GM18499 (cell line): ENCODE data around the gene ASCL5.

ENCODE experiments used
- ATAC-seq: cut with Tn5 transposase; IDR thresholded peaks from one replicate; pipeline ENCODE4 v1.9.1; 2021; ENCODE audit warnings: moderate number of reproducible peaks; ENCODE audit not compliant: insufficient read depth, unreplicated experiment

ASCL5 gene

DNA sequence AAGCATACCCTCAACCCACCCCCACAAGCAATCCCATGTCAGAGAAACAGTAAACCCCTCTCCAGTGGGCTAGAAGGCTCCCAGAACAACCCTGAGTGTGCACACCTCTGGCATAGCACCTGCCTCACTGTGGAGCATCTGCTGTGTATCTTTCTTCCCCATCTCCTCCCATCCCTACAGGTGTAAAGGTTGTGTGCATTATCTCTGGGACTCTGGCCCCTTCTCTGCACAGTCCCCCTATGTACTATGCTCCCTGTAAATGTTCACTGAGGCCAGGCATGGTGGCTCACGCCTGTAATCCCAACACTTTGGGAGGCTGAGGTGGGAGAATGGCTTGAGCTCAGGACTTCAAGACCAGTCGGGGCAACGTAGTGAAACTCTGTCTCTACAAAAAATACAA is 14.1 kb downstream of the ASCL5 start:
- no peak for ATAC-seq

DNA sequence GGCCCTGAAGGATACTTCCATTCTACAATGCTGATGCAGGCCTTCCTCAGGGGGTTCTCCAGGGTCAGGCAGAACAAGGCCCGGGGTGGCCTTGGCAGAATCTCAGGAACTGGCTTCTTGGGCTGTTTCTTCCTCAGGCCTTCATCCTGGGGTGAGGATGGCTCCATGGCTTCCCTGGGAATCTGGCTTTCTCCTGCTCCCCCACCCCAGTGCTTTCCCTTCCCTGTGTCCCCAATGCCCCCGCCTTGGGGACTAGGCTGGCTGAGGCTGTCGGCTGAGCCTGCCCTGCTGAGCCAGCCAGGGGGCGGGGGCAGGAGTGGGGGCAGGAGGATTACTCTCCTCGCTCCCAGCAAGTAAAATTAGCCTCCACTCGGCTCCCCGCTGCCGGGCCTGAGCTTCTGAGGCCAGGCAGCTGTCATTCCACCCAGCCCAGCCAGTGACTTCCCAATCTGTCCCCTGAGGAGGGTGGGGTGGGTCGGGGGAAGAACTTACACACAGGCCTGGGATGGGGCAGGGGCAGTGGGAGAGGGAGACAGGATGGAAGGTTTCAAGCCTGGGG is 14.7 kb downstream of the ASCL5 start, which contains the start of gene CACNA1S:
CACNA1S (minus strand) TSS at position 254 of the 559 bp plus-strand sequence; CDS start at position 167, 87 bp downstream.
- no peak for ATAC-seq

DNA sequence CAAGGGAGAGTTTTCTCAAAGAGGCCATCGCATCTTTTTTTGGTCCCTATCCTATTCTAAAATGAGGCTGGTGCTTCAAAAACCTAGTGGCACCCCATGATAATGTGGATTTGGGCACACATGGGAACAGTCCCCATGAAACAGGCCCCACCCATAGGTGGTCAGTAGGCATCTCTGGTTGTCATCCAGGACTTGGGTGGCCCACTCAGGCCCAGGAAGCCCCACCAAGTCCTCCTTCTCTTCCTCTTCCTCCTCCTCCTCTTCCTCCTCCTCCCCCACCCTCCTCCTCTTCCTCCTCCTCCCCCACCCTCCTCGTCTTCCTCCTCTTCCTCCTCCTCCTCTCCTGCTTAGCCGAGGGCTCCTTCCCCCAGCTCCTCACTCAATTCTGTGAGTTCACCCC is 15.3 kb downstream of the ASCL5 start:
- no peak for ATAC-seq

DNA sequence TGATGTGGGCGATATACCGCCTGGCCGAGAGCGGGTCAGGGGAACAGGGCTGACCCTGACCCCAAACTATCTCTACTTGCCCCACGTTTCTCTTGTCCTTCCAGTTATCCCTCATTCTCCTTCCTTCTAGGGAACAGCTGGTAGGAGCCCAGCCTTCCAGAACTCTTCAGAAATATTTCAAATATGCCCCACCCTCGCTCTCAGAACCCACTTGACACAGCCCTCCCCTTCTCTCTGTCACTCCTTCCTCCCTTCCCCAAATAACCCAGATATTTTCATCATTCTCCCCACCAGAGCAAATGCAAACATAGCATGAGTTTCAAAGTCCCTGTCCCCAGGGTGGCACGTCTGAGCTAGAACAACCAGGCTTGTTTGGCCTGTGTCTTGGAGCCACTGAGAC is 15.8 kb downstream of the ASCL5 start:
- ATAC-seq: no peak

DNA sequence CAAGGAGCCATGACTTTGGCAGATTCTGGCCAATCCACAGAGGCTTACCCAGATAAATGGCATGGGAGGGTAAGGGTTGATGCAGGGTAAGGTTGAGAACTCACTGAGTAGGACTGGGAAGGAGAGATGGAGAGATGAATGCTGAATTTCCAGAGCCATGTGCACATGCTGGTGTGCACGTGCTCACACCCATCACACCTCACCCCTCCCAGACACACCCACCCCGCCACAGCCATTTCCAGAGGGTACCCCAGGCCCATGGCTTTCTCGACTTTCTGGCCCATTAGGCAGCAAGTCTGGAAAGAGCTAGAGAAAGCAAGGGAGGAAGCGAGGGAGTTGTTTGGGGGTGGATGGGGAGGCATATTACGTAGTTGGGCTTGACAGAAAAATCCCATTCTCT is 16.4 kb downstream of the ASCL5 start:
- no peak for ATAC-seq

DNA sequence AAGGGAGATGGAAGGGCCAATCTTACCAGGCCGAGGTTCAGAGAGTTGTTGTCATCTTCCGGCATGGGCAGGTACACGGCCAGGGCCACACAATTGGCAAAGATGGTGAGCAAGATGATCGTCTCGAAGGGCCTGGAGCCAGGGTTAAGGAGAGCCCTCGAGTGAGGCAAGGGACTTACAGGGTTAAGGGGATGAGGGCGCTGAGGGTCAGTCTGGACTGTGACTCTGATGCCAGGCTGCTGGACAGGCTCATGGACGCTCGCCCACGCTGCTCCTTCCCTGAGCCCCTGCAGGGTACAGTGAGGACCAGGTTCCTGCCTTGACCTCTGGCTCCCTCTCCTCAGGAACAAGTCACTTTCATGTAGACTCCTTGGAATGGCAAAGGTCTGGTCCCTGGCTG is 16.8 kb downstream of the ASCL5 start:
- ATAC-seq: no peak

DNA sequence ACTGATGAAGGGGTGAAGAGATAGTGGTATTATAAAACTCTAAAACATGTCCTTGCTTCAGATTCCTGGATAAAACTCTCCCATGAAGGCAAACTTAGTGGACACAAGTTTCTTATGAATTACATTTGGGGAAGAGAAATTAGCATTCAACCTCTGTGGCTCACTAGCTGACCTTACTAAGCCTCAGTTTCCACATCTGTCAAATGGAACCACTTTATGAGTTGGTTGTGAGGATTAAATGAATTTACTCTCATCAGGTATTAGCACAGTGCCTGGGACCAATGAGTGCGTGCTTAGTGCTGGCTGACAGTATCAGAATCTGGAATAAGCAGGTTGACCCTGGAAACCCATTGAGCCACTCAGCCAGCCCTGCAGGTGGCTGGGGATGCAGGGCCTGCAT is 17.3 kb downstream of the ASCL5 start:
- no peak for ATAC-seq

DNA sequence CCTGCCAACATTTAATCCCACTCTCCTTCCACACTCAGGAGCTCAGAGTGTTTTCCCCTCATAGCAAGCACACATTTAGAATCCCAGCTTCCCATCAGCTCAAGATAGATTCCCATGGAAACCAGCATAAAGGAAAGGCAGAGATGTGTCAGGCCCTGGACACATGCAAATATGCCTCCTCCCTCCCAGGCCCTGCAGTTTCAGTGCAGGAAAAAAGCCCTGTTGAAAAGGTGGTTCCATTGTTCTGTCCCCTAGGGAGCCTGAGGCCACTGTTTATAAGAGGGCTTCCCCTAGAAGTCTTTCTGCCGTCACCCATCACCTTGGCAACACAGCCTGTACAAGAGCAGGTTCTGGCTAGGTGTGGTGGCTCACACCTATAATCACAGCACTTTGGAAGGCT is 18.4 kb downstream of the ASCL5 start:
- no peak for ATAC-seq

DNA sequence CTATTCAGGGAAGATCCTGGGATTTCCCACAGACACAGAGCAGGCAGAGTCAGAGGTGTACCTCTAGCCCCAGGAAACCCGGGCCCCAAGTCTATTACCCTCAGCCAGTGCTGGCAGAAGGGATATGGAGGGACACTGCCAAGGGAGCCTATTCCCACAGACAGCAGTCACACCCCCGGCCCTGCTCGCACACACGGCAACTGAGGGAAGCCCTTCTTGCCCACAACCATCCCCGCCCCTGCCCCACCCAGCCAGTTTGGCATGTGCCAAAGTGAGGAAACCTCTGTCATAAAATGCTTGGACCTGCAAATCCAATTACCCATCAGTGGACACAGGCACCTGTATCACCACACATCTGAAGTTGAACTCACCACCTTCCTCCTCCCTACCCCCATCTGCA is 21.3 kb downstream of the ASCL5 start:
- no peak for ATAC-seq

DNA sequence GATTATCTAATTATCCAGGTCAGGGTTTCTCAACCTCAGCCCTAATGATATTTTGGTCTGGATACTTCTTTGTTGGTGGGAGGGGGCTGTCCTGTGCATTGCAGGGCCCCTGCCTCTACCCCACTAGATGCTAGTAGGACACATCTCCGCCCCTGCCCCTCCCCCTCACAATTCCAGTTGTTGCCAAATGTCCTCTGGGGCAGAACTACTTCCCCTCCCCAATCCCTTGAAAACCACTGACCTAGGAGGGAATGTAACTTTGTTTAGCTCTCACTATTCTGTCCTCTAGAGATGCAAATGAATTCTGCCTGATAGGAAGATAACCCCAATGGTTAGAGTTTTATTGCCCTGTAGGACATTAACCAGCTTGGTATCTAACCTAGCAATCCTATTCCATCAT is 22.8 kb downstream of the ASCL5 start:
- no peak for ATAC-seq

DNA sequence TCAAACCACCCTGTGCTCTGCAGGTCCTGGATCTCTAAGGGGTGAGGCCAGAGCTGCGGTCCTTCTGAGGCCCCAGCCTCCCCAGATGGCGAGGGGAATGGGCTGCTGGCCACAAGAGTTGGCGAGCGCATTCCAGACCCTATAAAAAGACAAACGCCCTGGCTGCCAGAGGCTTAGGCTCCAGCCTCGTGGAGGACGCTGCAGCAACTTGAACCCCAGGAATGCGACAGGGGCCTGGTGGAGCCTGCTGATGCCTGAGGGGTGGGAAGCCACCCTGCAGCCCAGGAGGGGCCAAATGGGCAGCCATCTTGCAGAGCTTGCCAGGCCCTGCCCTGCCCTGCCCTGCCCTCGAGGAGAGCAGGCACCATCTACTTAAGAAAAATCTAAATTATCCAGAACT is 23.3 kb downstream of the ASCL5 start:
- ATAC-seq: no peak

DNA sequence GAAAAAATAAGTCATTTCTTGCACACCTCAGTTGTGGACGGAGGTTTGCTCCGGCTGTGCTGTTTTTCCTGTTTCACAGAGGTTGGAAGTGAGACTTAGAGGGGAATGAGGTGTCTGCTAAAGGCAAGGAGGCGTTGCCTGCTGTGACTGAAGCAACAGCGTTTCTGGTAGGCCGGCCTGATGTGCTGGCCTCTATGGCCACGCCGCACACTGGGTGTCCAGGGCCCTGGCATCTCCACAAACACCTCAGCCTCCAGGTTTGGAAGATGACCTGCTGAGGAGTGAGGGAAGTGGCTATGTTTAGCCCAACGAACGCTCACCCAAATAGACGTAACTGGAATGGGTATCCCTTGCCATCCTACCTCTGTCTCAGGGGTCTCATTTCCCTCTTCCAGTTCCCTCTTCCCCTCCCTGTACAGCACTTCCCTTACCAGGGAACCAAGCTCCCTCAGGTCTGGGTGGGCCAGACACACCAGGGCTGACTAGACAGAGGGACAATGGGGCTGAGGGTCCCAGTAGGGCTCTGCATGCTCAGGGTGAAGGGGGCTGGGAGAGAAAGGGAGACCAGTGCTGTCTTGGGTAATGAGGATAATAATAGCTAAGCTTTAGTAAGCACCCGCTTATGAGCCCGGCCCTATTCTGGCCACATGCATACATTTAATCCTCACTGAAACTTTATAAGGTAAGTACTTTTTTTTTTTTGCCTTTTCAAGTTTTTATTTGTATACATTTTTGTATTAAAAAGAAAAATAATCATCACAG is 26.6 kb downstream of the ASCL5 start:
- ATAC-seq: no peak

DNA sequence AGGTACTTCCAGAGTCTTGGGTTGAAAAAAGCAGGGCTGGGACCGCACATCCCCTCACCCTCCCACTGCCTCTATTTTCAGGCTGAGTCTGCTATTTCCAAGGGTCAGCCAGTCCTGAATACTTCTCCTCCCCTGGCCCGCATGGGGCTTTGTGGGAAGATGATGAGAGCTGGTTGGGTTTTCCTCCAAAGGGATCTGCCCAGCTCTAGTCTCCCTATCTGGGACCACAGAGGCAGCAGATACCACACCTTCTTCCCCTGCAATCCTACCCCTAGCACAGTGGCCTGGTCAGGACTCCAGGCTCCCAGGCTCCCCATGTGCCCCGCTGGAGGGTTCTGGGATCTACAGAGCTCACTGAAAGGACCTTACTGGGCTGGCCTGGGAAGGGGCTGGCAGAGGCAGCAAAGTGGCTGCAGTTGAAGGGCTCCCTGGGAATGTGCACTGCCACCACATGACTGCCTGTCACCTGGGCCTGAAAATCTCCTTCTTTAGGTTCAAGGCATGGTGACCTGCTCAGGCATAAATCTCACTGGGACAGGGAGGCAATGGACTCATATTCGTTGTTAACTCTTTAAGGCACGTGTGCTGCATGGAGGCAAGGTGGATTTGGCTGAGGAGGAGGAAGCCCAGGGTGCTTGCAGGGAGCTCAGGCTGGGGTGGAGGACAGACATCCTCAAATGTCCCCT is 27.8 kb downstream of the ASCL5 start:
- ATAC-seq: no peak

DNA sequence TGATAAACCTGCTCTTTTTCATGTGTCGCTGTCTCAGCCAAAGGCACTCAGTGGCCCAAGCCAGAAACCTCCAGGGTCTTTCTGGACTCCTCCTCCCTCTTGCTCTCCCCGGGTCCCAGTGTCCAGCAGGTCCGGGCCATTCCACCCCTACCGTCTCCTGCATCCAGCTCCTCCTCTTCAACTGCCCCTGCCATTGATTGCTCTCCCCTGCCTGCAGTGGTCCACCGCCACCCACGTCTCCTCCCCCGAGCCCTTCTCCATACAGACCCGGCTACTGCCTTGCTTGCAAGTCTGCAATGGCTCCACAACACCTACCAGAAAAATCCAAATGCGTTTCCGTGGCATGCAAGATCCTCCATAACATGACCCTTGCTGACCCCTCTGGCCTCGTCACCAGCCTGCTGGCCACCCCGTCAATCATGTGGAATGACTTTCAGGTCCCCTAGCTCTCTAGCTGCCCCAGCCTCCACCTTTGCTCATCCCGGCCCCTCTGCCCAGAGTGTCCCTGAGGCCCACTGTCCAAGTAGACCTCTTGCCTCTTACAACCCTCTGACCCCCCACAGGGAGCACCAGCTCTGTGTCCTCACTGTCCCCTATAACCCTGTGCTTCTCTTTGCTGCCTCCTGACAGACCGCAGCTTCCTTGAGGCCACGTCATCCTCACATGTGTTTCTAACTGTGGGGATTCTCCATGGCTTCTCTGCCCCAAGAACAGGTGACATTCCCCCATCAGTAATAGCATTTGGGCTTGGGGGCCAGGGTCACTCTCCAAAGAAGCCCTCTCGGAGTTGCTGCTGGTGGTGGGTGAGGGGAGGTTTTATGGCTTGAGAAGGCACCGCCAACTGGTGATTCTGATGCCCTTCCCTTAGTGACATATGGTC is 29.8 kb downstream of the ASCL5 start:
- no peak for ATAC-seq

DNA sequence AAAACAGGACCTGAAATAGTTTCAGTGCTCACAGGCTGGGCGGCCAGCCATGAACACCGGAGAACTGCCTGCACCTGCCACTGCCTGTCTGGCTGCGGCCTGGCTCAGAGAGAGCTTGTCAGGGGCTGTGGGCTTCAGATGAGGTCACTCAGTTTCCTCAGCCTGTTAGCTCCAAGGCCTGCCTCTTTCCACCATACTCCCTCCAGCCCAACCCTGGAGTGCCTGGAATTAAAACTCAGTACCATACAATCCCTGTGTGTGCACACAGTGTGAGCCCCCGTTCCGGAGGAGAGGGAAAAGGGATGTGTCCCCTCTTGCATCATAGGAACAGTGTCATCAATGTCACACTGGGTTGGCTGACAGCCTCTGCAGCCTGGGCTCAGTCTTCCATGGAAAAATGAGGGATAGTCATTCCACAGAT is 30.9 kb downstream of the ASCL5 start:
- no peak for ATAC-seq

DNA sequence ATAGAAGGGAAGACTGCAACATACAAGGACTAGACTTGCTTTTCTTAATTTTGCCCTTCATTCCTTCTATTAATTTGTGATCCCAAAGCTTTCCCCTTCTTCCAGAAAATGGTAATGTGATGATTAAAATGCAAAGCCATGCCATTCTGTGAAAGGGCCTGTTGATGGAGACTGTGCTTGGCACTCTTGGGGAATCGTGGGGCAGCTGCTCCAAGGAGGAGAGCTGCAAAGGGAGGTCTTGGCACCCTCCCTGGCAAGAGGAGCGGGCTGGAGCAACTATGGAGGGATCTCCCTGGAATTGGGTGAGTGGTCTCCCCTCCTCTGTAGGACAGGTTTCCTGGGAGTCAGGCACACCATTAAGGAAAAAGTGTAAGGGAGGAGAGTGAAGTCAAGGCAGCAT is 31.4 kb downstream of the ASCL5 start:
- no peak for ATAC-seq

DNA sequence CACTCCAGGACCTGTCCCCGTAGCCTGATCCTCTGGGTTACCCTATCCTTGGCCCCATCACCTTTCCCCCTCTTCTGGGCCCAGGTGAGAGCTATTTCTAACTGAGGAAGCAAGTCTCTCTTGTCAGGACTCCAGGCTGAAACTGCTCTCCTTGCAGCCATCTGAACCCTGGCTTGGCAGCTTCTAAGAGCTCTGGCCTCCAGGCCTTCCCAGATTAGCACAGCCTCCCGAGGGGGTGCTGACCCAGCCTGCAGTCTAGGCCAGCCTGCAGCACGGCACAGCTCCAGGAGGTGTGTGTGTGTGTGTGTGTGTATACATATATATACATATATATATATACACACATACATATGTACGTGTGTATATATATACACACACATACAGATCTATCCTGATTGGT is 32.2 kb downstream of the ASCL5 start:
- ATAC-seq: no peak

DNA sequence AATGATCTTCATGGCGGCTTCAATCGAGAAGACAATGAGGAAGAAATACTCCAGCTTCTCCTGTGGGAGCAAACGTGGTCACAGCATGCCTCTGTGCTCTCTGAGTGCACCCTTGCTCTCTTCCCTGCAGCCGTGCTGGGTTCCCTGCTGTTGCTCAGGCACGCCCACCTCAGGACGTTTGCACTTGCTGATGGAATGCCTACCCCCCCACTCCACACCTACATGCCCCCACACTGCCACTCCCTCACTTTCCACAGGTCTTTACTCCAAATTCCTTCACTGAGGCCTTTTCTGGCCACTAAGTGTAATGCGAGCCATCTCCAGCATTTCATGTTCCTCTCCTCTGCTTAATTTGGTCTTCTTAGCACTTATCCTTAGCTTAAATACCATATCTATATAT is 33.0 kb downstream of the ASCL5 start:
- ATAC-seq: no peak

DNA sequence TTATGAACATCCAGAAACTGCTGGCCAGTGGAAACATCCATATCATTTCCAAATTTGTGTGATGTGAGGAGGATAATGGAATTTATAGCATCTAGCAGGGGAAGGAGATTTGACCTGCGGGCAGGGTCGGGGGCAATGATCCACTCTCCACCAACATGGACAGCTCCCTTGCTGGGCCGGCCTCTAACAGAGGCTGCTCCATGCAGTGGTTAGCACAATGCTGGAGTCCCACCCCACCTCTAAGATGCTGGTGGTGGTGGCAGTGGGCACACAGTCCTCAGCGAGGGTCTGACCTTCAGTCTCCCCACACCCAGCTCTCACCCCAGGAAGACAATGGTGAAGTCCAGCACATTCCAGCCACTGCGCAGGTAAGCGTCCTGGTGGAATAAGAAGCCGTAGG is 33.4 kb downstream of the ASCL5 start:
- ATAC-seq: no peak

DNA sequence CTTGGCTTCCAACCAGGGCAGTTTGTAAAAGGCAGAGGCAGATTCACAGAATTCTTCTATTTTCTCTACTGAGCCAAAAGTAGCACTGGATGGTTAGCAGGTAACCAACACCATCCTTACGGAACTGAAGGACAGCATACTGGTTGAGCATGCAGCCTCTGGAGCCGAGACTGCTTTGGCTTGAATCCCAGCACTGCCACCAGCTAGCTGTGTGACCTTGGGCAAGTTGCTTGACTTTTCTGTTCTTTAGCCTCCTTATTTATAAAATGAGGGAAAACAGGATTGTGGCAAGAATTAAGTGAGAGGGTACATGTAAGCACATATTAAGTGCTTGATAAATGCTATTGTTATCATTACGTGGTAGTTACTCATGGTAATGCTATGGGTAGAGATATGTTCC is 34.2 kb downstream of the ASCL5 start:
- ATAC-seq: no peak

DNA sequence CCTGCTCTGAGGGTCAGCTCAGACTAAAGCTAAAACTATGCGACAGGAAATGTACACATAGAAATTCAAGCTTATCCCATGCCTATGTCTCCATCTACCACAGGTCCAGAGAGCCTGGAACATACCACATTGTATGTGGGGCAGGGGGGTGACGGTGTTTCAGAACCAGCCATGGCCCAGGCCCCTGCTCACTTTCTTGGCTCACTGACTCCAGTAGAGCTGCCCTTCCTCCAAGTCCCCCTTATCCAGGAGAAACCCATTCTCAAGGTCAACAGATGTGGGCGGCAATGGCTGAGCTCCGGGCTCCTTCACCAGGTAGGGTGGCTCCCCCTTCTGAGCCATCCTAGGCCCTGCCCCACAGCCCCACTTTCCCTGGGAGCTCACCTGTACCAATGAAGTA is 35.7 kb downstream of the ASCL5 start:
- ATAC-seq: no peak
